T47D (cell line): ENCODE results near the gene PHPT1.

Source experiments
- DNase-seq, 2 experiments: peaks; one replicate each; pipeline versions ENCODE4 v3.0.0 to v3.0.0-alpha.2; 2011 to 2012; ENCODE audit warnings: low read depth in 1 of 2, low spot score in 1 of 2
- JUND ChIP-seq: IDR thresholded peaks from 2 replicates; pipeline ENCODE4 v1.6.1; 2012; ENCODE audit warnings: low read depth
- in situ Hi-C: cut with HindIII; loops from 2 replicates; pipeline ENCODE4 v1.10.0; 2016; ENCODE audit warnings: low sequenced_read_pairs, low pct_unique_long_range_greater_than_20kb

PHPT1 gene

GRCh38 chr9:136889858-136890257 is 40.6 kb downstream of the PHPT1 start:
- no peak for TF ChIP-seq JUND
- DNase-seq, result no peak
- in situ Hi-C loops, result loop anchor here (10.0 kb wide), 1 partner anchor 45 kb away; no protein-coding TSS in a partner anchor

- in situ Hi-C loops, result no loop called here
- no peak for TF ChIP-seq JUND
- DNase-seq, result no peak
Measured at GRCh38 chr9:136890661-136891060, 41.5 kb downstream of the PHPT1 start.

- DNase-seq, result no peak
- in situ Hi-C loops, result no loop called here
- no peak for TF ChIP-seq JUND
Measured at GRCh38 chr9:136896027-136896426, 46.8 kb downstream of the PHPT1 start.

- in situ Hi-C loops, result no loop called here
- peak in 1 of 2 experiments; percentile 19 for DNase-seq
- no peak for TF ChIP-seq JUND
Measured at GRCh38 chr9:136898483-136899100, 49.4 kb downstream of the PHPT1 start.

- peak in 1 of 2 experiments; percentile 48 for DNase-seq
- no peak for TF ChIP-seq JUND
- in situ Hi-C loops, result no loop called here
Measured at GRCh38 chr9:136899196-136899595, 50.0 kb downstream of the PHPT1 start.

GRCh38 chr9:136900556-136900955 is 51.3 kb downstream of the PHPT1 start:
- in situ Hi-C loops, result no loop called here
- DNase-seq, result no peak
- no peak for TF ChIP-seq JUND
